NK-92 treated with Interleukin-12 subunit alpha and Interleukin-12 subunit beta, amount 100 ng/mL, for 24 hours (cell line): ENCODE results near the gene YEATS4.

ENCODE experiments used
- DNase-seq: peaks from one replicate; lab custom pipeline; 2025; lab: John Stamatoyannopoulos, UW

Gene YEATS4

GRCh38 chr12:69392179-69392928 is 32.8 kb downstream of the YEATS4 start:
- no peak for DNase-seq

GRCh38 chr12:69396041-69396440 is 36.5 kb downstream of the YEATS4 start:
- DNase-seq: no peak

GRCh38 chr12:69396963-69397362 is 37.4 kb downstream of the YEATS4 start:
- no peak for DNase-seq

GRCh38 chr12:69397978-69398377 is 38.4 kb downstream of the YEATS4 start:
- DNase-seq: no peak

- DNase-seq: no peak
These were observed 42.4 kb downstream of the YEATS4 start for GRCh38 chr12:69401940-69402339.

GRCh38 chr12:69404851-69405565 is 45.5 kb downstream of the YEATS4 start:
- DNase-seq: no peak

GRCh38 chr12:69405566-69405865 is 46.0 kb downstream of the YEATS4 start:
- DNase-seq: no peak

- DNase-seq: no peak
These were observed 46.7 kb downstream of the YEATS4 start for GRCh38 chr12:69406217-69406616.

GRCh38 chr12:69410571-69410970 is 51.0 kb downstream of the YEATS4 start:
- DNase-seq: no peak

- DNase-seq: no peak
These were observed 53.1 kb downstream of the YEATS4 start for GRCh38 chr12:69412655-69413054.

- no peak for DNase-seq
These were observed 56.1 kb downstream of the YEATS4 start for GRCh38 chr12:69415471-69416275.

GRCh38 chr12:69417231-69417630 is 57.7 kb downstream of the YEATS4 start:
- DNase-seq: no peak

GRCh38 chr12:69417741-69418167 is 58.2 kb downstream of the YEATS4 start:
- DNase-seq: no peak

GRCh38 chr12:69419701-69420100 is 60.2 kb downstream of the YEATS4 start:
- DNase-seq: no peak

- DNase-seq: no peak
These were observed 62.0 kb downstream of the YEATS4 start for GRCh38 chr12:69421548-69421947.

- no peak for DNase-seq
These were observed 63.7 kb downstream of the YEATS4 start for GRCh38 chr12:69423037-69423905.

- DNase-seq: no peak
These were observed 65.9 kb downstream of the YEATS4 start for GRCh38 chr12:69425417-69425816.

- no peak for DNase-seq
These were observed 69.0 kb downstream of the YEATS4 start for GRCh38 chr12:69428351-69429073.

GRCh38 chr12:69430942-69431590 is 71.5 kb downstream of the YEATS4 start:
- no peak for DNase-seq

GRCh38 chr12:69431591-69432222 is 72.2 kb downstream of the YEATS4 start:
- DNase-seq: no peak
